Activated CD8-positive, alpha-beta memory T cell treated with anti-CD3 and anti-CD28 coated beads, Interleukin-2, amount 50 U/mL, for 24 hours (primary cell): ENCODE results near the gene DNLZ.
"Not testable (repeated sequence)": the region's sequence is repeated elsewhere in the genome, so short reads cannot be mapped to it uniquely, and the experiment has no call there.

Experiments used
- DNase-seq: peaks from one replicate; pipeline ENCODE4 v3.0.0-alpha.2; 2020; ENCODE audit errors: extremely low read depth

The DNLZ gene

GRCh38 chr9:136331030-136331429, 32.5 kb downstream of the DNLZ start:
- no peak for DNase-seq

DNA sequence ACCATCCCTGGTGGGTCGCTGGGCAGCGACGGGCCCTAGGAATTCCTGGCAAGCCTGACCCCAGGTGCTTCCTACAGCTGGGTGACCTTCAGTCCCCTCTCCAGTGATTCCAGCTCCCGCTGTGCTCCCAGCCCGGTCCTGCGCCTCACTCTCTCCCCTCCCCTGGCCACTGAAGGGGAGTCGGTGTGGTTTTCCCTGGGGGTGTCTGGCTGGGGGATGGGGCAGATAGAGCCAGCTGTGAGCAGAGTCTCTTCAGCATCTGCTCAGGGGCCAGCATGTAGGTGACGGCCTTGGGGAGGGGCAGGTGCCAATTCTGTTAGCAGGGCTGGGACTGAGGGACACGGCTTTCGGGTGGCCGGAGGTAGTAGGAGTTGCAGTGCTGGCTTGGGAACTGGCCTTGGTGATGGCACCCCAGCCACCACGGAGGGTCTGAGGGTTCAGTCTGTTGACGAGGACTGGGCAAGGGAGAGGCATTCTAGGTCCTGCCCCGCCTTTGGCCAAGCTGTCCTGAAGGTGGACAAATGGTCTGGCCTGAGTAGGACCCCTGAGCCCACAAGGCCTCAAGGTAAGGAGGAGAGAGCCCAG, 33.0 kb downstream of the DNLZ start:
- DNase-seq, result no peak

GRCh38 chr9:136329636-136330405, 33.7 kb downstream of the DNLZ start:
- no peak for DNase-seq

DNA sequence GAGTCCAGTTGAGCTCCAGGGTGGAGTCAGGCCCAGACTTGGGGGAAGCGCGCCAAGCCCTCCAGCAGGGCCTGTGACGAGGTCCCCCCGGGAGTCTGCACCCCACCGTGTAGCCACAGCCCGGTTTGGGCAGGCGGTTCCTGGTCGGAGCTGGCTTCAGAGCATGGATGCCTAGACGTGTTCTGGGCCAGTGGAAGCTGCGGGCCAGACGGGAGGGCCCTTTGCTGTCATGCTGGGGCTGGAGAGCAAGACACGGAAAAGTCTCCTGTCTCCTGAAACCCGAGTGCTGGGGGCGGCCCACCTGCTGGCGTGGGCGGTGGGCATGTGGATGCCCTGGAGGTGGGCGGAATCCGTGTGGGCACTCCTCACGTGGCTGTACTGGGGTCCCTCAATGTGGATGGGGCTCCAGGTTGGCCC, 34.3 kb downstream of the DNLZ start:
- no peak for DNase-seq

- DNase-seq, result no peak
These were observed 34.9 kb downstream of the DNLZ start for GRCh38 chr9:136328622-136329041.

- no peak for DNase-seq
These were observed 35.4 kb downstream of the DNLZ start for GRCh38 chr9:136328011-136328621.

DNA sequence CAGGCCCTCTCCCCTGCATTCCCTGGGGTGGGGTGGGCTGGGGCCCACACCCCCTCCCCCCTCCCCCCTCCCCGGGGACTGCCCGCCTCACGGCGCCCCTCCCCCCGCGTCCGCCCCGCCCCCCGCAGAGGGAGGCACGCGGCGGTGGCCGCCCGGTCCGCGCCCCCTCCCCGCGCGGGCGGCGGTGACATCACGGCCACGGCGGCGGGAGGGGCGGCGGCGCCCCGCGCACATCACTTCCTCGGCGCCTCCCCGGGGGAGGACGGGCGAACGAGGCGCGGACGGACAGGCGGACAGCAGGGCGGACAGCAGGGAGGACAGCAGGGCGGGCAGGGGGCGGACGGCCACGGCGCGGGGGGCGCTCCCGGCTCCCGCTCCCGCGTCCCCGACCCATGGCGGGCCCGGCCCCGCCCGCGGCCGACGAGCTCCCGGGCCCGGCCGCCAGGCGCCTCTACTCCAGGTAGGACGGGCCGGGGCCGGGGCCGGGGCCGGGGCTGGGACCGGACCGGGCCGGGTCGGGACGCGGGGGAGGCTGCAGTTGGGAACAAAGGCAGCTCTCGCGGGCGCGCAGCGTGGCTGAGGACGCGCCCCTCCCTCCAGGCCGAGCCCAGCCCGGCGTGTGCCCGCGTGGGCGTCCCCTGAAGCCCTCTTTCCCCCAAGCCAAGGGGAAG, 36.1 kb downstream of the DNLZ start, which contains the start of gene GPSM1:
GPSM1 (plus strand) TSS at position 236 of the 671 bp plus-strand sequence; CDS start at position 393, 157 bp downstream.
- DNase-seq, result no peak

GRCh38 chr9:136326761-136327303, 36.7 kb downstream of the DNLZ start:
- DNase-seq, result no peak

DNA sequence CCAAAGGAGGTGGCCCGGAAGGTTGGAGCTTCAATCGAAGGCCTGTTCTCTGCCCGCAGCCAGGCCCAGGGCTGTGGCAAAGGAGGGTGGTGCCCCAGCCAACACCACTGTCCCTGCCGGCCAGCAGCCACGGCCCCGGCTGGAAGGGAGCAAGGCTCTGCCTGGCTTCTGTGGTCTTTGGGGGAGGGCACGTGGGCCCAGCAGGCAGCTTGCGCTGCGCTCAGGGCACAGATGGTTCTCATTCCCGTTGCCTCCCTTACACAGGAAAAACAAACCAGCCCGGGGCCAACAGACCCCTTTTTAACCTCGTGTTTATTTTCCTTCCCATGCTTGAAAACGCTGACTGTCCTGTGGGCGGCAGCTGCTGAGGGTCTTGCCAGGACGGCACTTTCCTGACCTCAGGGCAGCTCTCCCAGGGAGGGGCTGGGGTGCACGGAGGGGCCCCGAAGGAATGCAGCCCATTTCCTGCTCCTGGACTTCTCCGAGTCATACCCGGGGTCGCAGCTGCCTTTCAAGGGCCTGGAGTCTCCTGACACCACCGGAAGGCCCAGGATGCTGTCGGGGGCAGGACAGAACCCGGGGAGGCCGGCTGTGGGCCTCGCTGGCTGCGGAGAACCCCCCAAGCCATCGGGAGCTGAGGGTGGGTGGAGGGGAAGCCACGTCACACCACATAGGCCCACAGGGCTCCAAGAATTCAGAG, 37.3 kb downstream of the DNLZ start:
- DNase-seq, result no peak

DNA sequence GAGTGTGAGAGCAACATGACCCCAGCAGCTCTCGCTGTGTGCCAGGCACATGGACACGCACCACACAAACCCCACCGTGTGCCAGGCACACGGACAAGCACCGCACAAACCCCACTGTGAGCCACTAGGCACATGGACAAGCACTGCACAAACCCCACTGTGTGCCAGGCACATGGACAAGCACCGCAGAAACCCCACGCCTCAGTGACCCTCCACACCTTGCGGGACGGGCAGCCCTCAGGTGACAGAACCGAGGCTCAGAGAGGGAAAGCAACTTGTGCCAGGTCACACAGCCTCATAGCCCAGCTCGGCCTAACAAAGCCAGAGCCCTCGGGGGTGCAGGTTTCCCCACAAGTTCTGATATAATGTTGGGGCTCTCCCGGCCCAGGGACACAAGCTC, 38.2 kb downstream of the DNLZ start:
- DNase-seq, result no peak

- DNase-seq, result no peak
These were observed 38.8 kb downstream of the DNLZ start for GRCh38 chr9:136324501-136325300.

- no peak for DNase-seq
These were observed 40.2 kb downstream of the DNLZ start for GRCh38 chr9:136323371-136323789.

DNA sequence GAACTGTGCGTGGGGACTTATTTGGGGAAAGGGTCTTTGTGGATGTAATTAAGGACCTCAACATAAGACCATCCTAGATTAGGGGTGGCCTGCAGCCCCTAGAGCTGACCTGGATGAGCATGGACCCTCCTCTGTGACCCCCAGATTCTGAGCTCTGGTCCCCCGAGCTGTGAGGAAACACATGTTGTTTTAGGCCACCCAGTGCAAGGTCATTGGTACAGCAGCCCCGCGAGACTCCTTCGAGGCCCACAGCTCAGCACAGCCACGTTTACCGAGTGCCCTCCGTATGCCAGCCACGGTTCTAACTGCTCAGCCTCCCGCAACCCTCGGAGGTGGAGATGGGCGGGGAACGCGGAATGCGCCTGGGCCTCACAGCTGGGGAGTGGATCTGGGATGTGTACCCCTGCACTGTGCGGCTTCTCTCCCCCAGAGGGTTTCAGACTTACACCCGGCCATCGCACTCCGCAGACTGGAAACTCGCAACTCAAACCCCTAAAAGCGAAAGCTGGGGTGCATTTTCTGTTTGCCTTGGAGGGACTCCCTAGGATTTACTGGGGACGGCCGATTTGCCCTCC, 40.7 kb downstream of the DNLZ start:
- DNase-seq, result no peak

- DNase-seq, result no peak
These were observed 42.0 kb downstream of the DNLZ start for GRCh38 chr9:136321561-136321960.

DNA sequence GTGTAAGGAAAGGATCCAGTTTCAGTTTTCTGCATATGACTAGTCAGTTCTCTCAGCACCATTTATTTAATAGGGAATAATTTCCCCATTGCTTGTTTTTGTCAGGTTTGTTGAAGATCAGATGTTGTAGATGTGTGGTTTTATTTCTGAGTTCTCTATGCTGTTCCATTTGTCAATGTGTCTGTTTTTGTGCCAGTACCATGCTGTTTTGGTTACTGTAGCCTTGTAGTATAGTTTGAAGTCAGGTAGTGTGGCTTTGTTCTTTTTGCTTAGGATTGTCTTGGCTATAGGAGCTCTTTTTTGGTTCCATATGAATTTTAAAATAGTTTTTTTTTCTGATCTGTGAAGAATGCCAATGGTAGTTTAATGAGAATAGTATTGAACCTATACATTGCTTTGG, 42.6 kb downstream of the DNLZ start:
- not testable (repeated sequence) for DNase-seq

GRCh38 chr9:136319955-136320354, 43.6 kb downstream of the DNLZ start:
- DNase-seq, result not testable (repeated sequence)

DNA sequence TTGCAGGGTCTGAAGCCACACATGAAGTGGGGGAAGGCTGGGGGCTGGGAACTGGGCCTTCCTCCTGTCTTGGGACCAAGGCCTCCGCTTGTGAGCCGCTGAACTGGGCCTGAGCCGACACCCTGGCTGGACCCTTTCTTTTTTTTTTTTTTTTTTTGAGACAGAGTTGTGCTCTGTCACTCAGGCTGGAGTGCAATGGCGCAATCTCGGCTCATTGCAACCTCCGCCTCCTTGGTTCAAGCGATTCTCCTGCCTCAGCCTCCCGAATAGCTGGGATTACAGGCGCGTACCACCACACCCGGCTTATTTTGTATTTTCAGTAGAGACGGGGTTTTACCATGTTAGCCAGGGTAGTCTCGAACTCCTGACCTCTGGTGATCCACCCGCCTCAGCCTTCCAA, 44.3 kb downstream of the DNLZ start:
- not testable (repeated sequence) for DNase-seq

DNA sequence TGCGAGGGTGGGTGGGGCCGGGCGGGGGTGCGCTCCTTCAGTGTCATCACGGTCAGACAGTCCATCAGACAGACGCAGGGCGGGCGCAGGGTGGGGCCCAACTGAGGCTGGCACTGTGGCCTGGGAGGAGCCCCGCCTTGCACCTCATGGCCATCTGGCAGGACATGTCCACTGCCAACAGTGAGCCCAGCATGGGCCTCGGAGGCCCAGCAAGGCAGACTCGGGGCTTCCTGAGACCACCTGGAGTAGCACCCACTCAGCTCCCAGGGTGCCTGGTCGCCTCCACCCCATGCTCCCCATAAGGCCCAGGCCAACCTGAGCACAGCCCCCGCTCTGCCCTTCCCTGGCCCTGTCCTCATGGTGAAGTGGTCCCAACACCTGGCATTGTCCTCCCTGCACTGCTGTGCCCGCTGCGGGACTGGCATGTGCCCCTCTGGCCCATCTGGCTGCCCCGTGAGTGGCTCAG, 44.7 kb downstream of the DNLZ start:
- DNase-seq, result no peak

DNA sequence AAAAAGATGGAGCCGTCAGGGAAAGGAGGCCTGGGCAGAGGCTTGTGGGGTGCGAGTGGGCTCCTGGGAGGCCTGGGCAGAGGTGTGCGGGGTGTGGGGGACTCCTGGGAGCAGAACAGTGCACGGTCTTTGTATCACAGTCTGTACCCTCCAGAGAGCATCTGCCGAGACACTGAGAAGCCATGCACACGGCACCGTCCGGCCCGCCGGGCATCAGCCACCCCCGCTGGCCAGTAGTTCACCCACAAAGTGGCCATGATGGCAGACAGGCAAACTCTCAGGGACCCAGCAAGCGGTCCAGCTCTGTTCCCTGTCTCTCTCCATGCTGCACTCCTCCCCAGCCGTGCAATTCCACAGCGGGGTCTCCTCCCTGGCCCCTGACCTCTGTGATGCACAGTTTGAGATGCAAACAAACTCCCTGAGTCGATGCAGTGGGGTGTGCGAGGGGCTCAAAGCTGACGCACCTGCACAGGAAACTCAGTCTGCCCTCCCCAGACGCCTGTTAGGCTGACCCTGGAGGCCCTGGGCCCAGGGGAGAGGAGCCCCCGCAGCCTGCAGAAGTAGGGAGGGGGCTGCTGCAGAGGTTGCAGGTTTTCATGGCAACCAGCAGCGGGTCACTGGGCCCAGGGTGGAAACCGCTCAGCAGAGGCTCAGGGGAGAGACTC, 45.3 kb downstream of the DNLZ start:
- no peak for DNase-seq

- DNase-seq, result no peak
These were observed 45.8 kb downstream of the DNLZ start for GRCh38 chr9:136317695-136318094.
